Hematopoietic multipotent progenitor cell treated with erythropoietin and hydrocortisone succinate and interleukin-3 and kit ligand, for 8 days (in vitro differentiated cells): Measurements from ENCODE around the gene DDX17.

ENCODE experiments used
- DNase-seq: peaks from one replicate; pipeline ENCODE4 v3.0.0-alpha.2; 2015

Gene DDX17

GRCh38 chr22:38446018-38446601 lies 60.0 kb downstream of the DDX17 start:
- no peak for DNase-seq

DNA sequence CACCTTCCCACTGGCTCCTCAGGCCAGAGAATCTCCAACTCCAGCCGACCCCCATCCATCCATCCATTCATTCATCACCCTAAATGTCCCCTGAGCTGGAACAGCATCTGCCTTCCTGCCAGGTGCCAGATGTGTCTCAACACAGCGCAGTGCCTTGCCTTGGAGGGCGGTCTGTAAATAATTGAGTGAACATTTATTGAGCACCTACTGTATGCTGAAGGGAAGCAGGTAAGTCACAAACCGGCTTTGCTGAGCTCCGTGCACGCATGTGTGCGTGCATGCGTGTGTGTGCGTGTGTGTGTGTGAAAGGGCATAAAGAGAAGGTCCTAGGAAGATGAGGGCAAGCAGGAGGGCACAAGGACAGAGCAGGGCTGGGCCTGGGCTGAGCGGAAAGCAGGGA lies 61.3 kb downstream of the DDX17 start:
- no peak for DNase-seq

DNA sequence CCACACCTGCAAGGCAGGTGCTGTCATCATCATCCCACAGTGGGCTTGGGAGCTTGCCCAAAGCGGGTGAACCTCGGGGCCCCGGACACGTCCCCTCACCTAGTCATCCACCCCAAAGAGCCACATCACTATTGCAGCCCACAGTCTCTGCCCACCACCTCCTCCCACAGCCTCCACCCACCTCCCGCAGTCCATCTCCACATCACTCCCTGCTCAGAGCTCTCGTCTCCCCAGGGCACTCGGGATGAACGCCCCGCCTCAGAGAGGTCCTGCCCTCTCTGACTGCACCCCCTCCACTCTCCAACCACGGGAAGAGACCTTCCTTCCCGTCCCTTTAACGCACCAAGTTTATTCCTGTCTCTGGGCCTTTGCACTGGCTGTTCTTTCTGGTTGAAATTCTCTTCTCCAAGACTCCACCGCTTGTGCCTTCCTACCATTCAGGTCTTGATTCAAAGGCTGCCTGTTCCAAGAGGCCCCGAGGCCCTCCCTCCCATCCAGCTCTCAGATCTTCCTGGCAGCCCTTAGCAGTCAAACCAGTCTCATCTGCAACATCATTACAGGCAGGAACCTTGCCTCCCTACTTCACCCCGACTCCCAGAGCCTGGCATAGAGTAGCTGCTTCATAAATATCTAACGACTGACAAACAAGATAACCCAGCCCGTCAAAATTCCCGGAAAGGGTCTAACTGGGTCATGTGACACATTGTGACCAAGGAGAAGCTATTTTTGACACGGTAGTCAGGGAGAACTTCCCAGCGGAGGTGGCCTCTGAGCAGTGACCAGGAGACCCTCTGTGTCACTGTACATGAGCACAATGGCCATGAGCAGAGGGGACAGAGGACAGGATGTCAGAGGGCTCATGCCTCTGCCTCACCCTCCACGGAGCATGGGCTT lies 62.2 kb downstream of the DDX17 start:
- DNase-seq, result peak; percentile 27

DNA sequence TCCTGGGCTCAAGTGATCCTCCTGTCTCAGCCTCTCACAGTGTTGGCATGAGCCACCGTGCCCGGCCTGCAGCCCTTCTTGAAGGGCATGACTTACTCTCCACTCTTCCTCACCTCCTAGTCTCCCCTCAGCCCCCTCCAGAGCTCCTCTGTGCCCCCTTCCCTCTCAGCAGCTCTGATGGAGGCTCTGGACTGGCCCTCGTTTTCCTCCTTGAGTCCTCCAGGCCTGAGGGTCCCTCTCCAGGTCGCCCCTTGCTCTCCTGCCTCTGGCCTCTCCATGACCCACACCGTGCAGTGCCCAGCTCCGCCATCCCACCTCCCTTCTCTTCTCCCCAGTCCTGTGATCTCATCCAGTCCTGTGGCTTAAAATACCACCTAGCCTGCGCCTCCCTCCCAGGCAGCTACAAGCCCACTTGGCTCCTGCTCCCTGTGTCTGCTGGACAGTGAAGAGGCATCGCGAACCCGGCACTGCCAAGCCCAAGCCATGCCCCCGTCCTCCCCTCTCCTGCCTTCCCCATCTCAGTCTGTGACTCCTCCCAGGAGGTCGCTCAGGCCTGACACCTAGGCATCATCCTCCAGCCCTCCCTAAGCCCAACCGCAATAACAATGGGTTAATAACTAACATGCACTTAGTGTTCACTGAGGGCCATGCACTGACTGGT lies 63.0 kb downstream of the DDX17 start:
- DNase-seq, result no peak

DNA sequence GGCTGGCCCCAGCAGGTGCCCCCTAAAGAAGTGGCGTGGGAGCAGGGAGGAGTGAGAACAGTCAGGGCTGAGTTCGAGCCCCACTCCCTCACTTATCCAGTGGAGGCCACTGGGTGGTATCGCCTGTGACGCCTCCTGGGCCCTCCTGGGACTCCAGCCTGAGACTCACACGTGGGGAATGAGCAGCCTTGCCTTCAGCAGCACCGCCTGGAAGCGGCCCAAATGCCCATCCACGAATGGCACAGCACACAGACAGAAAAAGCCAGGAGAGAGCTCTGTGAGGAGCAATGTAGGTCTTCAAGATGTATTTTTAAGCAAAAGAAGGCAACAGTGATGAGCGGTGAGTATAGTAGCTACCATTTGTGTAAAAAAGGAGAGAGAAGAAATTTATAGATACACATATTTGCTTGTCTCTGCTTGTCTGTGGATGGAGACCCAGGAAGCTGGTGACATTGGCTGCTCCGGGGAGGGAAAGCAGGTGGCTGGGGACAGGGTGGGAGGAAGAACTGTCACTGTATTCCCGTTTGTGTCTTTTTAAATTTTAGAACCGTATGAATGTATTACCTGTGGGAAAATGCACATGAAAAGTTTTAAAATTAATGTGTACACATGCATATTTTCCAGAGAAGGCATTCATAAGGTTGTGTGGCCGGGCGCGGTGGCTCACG lies 64.4 kb downstream of the DDX17 start:
- no peak for DNase-seq

DNA sequence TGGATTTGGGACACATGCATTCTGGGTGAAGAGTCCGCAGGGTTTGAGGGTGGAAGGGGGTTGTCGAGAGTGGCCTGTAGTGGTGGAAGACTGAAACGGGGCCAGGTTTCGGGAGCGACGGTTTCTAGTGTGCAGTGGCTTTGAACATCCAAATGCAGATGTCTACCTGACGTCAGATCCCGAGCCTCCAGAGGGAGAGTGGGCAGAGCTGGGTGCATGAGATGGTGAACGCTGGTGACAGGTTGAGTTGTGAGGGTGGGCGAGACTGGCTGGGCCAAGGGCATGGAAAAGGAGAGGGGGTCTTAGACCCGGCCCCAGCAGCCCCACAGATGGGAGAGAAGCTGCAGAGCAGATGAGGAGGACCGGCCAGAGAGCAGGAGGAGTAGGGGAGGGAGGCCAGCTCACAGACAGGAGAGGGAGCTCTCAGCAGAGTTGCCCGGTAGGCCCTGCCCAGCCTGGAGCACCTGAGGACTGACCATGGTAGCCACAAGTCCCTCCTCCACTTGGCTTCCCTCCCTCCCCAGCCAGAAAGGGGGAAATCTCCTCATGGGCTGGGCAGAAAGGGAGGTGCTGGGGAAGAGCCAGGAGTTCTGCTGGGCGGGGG lies 65.3 kb downstream of the DDX17 start:
- DNase-seq, result no peak

GRCh38 chr22:38437416-38437815 lies 68.7 kb downstream of the DDX17 start:
- no peak for DNase-seq

DNA sequence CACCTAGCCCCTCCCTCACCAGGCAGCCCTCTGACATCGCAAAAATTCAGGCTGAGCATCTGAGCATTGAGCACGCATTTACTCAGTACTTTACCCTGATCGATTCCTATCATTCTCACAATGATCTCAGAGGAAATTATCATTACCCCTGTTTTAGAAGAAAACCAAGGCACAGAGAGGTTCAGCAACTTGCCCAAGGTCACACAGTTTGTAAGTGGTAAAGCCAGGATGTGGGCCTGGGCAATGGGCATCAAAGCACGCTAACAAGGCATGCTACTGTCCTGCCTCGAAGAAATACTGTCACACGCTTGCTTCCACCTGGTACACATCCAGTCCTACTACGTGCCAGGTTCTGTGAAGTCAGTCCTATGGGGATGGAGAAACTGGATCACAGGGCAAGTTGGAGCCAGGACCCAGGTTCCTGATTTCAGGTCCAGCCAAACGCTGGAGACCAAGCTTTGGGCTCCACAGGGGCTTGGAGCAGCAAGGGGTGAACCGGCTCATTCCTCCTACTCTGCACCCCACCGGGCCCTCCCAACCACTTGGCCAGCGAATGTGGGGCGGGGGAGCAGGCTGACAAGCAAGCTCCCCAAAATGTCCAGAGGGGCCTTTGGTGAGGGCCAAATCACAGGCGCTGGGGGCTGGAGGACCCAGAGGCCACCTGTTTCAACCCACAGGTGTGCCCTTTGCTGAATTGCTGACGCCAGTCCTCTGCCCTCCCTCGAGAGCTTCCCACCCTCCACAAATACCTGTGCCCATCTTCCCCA lies 69.3 kb downstream of the DDX17 start:
- no peak for DNase-seq

GRCh38 chr22:38435965-38436364 lies 70.1 kb downstream of the DDX17 start:
- no peak for DNase-seq

DNA sequence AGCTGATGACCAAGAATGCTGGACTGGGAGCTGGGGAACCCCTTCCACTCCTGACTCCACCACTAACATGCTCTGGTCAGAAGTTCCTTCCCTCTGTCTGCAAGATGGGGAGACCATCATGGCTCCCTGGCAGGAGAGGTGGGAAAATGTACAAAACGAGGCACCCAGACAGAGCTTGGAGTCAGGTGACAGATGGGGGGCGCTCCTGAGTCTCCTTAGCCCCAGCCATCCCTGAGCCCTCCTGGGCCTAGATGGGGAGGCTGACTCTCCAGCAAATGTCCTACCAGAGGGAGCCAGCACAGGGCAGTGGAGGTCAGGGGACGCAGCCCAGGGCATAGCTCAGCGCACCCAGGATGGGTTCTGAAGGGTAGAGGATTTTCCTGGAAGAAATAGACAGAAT lies 71.1 kb downstream of the DDX17 start:
- no peak for DNase-seq

GRCh38 chr22:38433871-38434270 lies 72.2 kb downstream of the DDX17 start:
- DNase-seq, result no peak
